Measurements from ENCODE around the gene RSPH10B2. TPM values are rescaled to one million over a fixed set of nuclear protein-coding genes. Genes with fewer than 3 reads are reported as not detected.
"Not testable (repeated sequence)": the region's sequence is repeated elsewhere in the genome, so short reads cannot be mapped to it uniquely, and the experiment has no call there.

The RSPH10B2 gene
- total RNA-seq, 1 experiment from 2014 or later, result not detected

GRCh38 chr7:6847751-6848150 is 93.8 kb downstream of the RSPH10B2 start:
- intact Hi-C loops (cut with micrococcal nuclease); BruUV-seq (replicated peaks); H3K9me3 Mint-ChIP-seq (ENCODE audit: unreplicated experiment); CTCF ChIA-PET; H3K4me1 Mint-ChIP-seq (ENCODE audit: insufficient read depth, unreplicated experiment); DNase-seq (ENCODE audit: unreplicated experiment); H3K27me3 Mint-ChIP-seq (ENCODE audit: insufficient read depth, unreplicated experiment); H3K36me3 Mint-ChIP-seq (ENCODE audit: insufficient read depth, unreplicated experiment); POLR2A ChIA-PET; H3K27ac Mint-ChIP-seq (ENCODE audit: low read depth, unreplicated experiment); H3K4me3 Mint-ChIP-seq (ENCODE audit: unreplicated experiment): not testable (repeated sequence)

Other genes starting within 250 kb of the RSPH10B2 start
- not detected in 2 replicates for gene GRID2IP, start 202.6 kb upstream of the RSPH10B2 start, total RNA-seq (2022)
- 41.8 and 45.6 TPM in 2 replicates for gene ZDHHC4, start 176.6 kb upstream of the RSPH10B2 start, total RNA-seq (2022)
- 25.4 and 26.5 TPM in 2 replicates for gene INTS15, start 164.1 kb upstream of the RSPH10B2 start, total RNA-seq (2022)
- not detected in 2 replicates for gene ZNF853, start 138.5 kb upstream of the RSPH10B2 start, total RNA-seq (2022)
- gene ZNF316, start 116.8 kb upstream of the RSPH10B2 start, total RNA-seq (2022), result 26.1 and 27.1 TPM in 2 replicates
- gene ZNF12, start 47.2 kb upstream of the RSPH10B2 start, total RNA-seq (2022), result 22.1 and 22.4 TPM in 2 replicates
- 34.9 and 43.7 TPM in 2 replicates for gene CCZ1B, start 72.2 kb downstream of the RSPH10B2 start, total RNA-seq (2022)

Measured in MCF 10A (cell line).